Rectal smooth muscle tissue (tissue), 1 donor: ENCODE measurements around the gene ARMC3.

Experiments used
- H3K27ac ChIP-seq: one replicate; pipeline ENCODE4 v1.7.0; 2013; ENCODE audit warnings: low read depth, low read length, inconsistent platforms
- H3K27me3 ChIP-seq: one replicate; pipeline ENCODE4 v1.7.0; 2013; ENCODE audit warnings: low read length; ENCODE audit not compliant: control insufficient read depth, insufficient read depth
- H3K36me3 ChIP-seq: one replicate; pipeline ENCODE4 v1.7.0; 2013; ENCODE audit warnings: low read length; ENCODE audit not compliant: control insufficient read depth, insufficient read depth
- H3K4me1 ChIP-seq: one replicate; pipeline ENCODE4 v1.7.0; 2013; ENCODE audit warnings: low read length; ENCODE audit not compliant: control insufficient read depth, insufficient read depth
- H3K4me3 ChIP-seq: one replicate; pipeline ENCODE4 v1.7.0; 2013; ENCODE audit warnings: low read length
- H3K9ac ChIP-seq: one replicate; pipeline ENCODE4 v1.7.0; 2013; ENCODE audit warnings: low read length

Gene ARMC3

GRCh38 chr10:22980822-22981221 lies 53.0 kb downstream of the ARMC3 start:
- no peak overlapping the region for H3K27ac ChIP-seq
- H3K36me3 ChIP-seq, result no peaks in the 10 kb centered on the region
- no peak overlapping the region for H3K4me3 ChIP-seq
- H3K4me1 ChIP-seq, result no peaks in the 10 kb centered on the region
- no peaks in the 10 kb centered on the region for H3K27me3 ChIP-seq
- H3K9ac ChIP-seq, result no peak overlapping the region

- H3K27ac ChIP-seq, result no peak overlapping the region
- no peak overlapping the region for H3K9ac ChIP-seq
- no peaks in the 10 kb centered on the region for H3K36me3 ChIP-seq
- H3K4me1 ChIP-seq, result peaks cover 3% of the 10 kb centered on the region
- H3K27me3 ChIP-seq, result no peaks in the 10 kb centered on the region
- H3K4me3 ChIP-seq, result no peak overlapping the region
Measured at GRCh38 chr10:22984066-22984465, 56.2 kb downstream of the ARMC3 start.

- Histone ChIP-seq H3K27ac (no peak overlapping the region), H3K9ac (no peak overlapping the region), H3K4me1 (peaks cover 3% of the 10 kb centered on the region), H3K4me3 (no peak overlapping the region), H3K36me3 (no peaks in the 10 kb centered on the region), H3K27me3 (no peaks in the 10 kb centered on the region)
Measured at GRCh38 chr10:22986771-22987542, 59.1 kb downstream of the ARMC3 start.

- no peaks in the 10 kb centered on the region for H3K27me3 ChIP-seq
- no peak overlapping the region for H3K9ac ChIP-seq
- peak overlapping the region; percentile 25 for H3K4me3 ChIP-seq
- H3K36me3 ChIP-seq, result no peaks in the 10 kb centered on the region
- no peak overlapping the region for H3K27ac ChIP-seq
- H3K4me1 ChIP-seq, result peaks cover 3% of the 10 kb centered on the region
Measured at GRCh38 chr10:22988581-22989360, 60.9 kb downstream of the ARMC3 start.

- Histone ChIP-seq H3K27me3 (no peaks in the 10 kb centered on the region), H3K36me3 (no peaks in the 10 kb centered on the region), H3K27ac (no peak overlapping the region), H3K4me1 (peaks cover 3% of the 10 kb centered on the region), H3K9ac (no peak overlapping the region), H3K4me3 (no peak overlapping the region)
Measured at GRCh38 chr10:22990443-22990842, 62.6 kb downstream of the ARMC3 start.

GRCh38 chr10:22992075-22992474 lies 64.2 kb downstream of the ARMC3 start:
- H3K27ac ChIP-seq, result no peak overlapping the region
- H3K9ac ChIP-seq, result no peak overlapping the region
- H3K4me3 ChIP-seq, result no peak overlapping the region
- H3K36me3 ChIP-seq, result no peaks in the 10 kb centered on the region
- H3K4me1 ChIP-seq, result peaks cover 3% of the 10 kb centered on the region
- H3K27me3 ChIP-seq, result no peaks in the 10 kb centered on the region

GRCh38 chr10:22992621-22993020 lies 64.8 kb downstream of the ARMC3 start:
- Histone ChIP-seq H3K9ac (no peak overlapping the region), H3K27ac (no peak overlapping the region), H3K4me1 (peaks cover 3% of the 10 kb centered on the region), H3K27me3 (no peaks in the 10 kb centered on the region), H3K36me3 (no peaks in the 10 kb centered on the region), H3K4me3 (no peak overlapping the region)

GRCh38 chr10:22993314-22993713 lies 65.5 kb downstream of the ARMC3 start:
- H3K9ac ChIP-seq, result no peak overlapping the region
- H3K27me3 ChIP-seq, result no peaks in the 10 kb centered on the region
- no peak overlapping the region for H3K27ac ChIP-seq
- H3K36me3 ChIP-seq, result no peaks in the 10 kb centered on the region
- no peak overlapping the region for H3K4me3 ChIP-seq
- peaks cover 3% of the 10 kb centered on the region for H3K4me1 ChIP-seq

- no peak overlapping the region for H3K4me3 ChIP-seq
- no peak overlapping the region for H3K27ac ChIP-seq
- no peaks in the 10 kb centered on the region for H3K36me3 ChIP-seq
- H3K4me1 ChIP-seq, result no peaks in the 10 kb centered on the region
- H3K27me3 ChIP-seq, result no peaks in the 10 kb centered on the region
- H3K9ac ChIP-seq, result no peak overlapping the region
Measured at GRCh38 chr10:22997096-22997495, 69.2 kb downstream of the ARMC3 start.

- Histone ChIP-seq H3K4me3 (no peak overlapping the region), H3K36me3 (no peaks in the 10 kb centered on the region), H3K27ac (no peak overlapping the region), H3K9ac (no peak overlapping the region), H3K27me3 (no peaks in the 10 kb centered on the region), H3K4me1 (no peaks in the 10 kb centered on the region)
Measured at GRCh38 chr10:22998091-22998490, 70.2 kb downstream of the ARMC3 start.

- no peaks in the 10 kb centered on the region for H3K27me3 ChIP-seq
- H3K4me3 ChIP-seq, result no peak overlapping the region
- no peaks in the 10 kb centered on the region for H3K4me1 ChIP-seq
- H3K27ac ChIP-seq, result no peak overlapping the region
- H3K36me3 ChIP-seq, result no peaks in the 10 kb centered on the region
- no peak overlapping the region for H3K9ac ChIP-seq
Measured at GRCh38 chr10:22999942-23000341, 72.1 kb downstream of the ARMC3 start.

- Histone ChIP-seq H3K4me1 (no peaks in the 10 kb centered on the region), H3K9ac (no peak overlapping the region), H3K36me3 (no peaks in the 10 kb centered on the region), H3K27me3 (no peaks in the 10 kb centered on the region), H3K27ac (no peak overlapping the region), H3K4me3 (no peak overlapping the region)
Measured at GRCh38 chr10:23001901-23002516, 74.2 kb downstream of the ARMC3 start.
